PC-3 (cell line): ENCODE data around the gene PTPRA.

ENCODE experiments used
- CTCF ChIP-seq: fragments of 300-600 bp; sonication (generic); conservative IDR thresholded peaks from 2 replicates; pipeline ENCODE4 v1.5.1; 2017; ENCODE audit warnings: antibody characterized with exemption, low read depth, mild to moderate bottlenecking, low read length
- EZH2 ChIP-seq: fragments of 300-600 bp; sonication (generic); IDR thresholded peaks from one replicate; pipeline ENCODE4 v1.6.1; 2017; ENCODE audit warnings: antibody characterized with exemption, mild to moderate bottlenecking, low read length; ENCODE audit not compliant: unreplicated experiment
- EZH2phosphoT487 ChIP-seq: fragments of 300-600 bp; sonication (generic); IDR thresholded peaks from 2 replicates; pipeline ENCODE4 v1.6.1; 2018; ENCODE audit warnings: mild to moderate bottlenecking, antibody characterized with exemption, low read length, borderline replicate concordance

- TF ChIP-seq CTCF (no peak), EZH2phosphoT487 (no peak), EZH2 (no peak)
Measured at GRCh38 chr20:3014662-3015061, 141.4 kb downstream of the PTPRA start.
